BLaER1 treated with 17β-estradiol and CSF1 and Interleukin-3, amounts not matched to agents 10 nM and 100 nM (cell line): ENCODE data around the gene CHRNA4.
A peak's percentile ranks its signal among the peaks of the same experiment; 100 is the strongest.
"Not testable (repeated sequence)": the region's sequence is repeated elsewhere in the genome, so short reads cannot be mapped to it uniquely, and the experiment has no call there.

ENCODE experiments used
- H3K27ac ChIP-seq, 11 experiments: shearing (Covaris generic); formaldehyde crosslinking; 2 replicates each; pipeline ENCODE4 v1.8.1; 2022
- H3K27me3 ChIP-seq, 11 experiments: shearing (Covaris generic); formaldehyde crosslinking; 2 replicates each; pipeline ENCODE4 v1.8.1; 2022
- H3K36me3 ChIP-seq, 11 experiments: shearing (Covaris generic); formaldehyde crosslinking; 2 replicates each; pipeline ENCODE4 v1.8.1; 2022
- H3K4me1 ChIP-seq, 10 experiments: shearing (Covaris generic); formaldehyde crosslinking; 2 replicates each; pipeline ENCODE4 v1.8.1; 2022
- H3K4me2 ChIP-seq, 11 experiments: shearing (Covaris generic); formaldehyde crosslinking; 2 replicates each; pipeline ENCODE4 v1.8.1; 2022
- H3K4me3 ChIP-seq, 10 experiments: shearing (Covaris generic); formaldehyde crosslinking; 2 replicates each; pipeline ENCODE4 v1.8.1; 2022
- H3K9ac ChIP-seq, 11 experiments: shearing (Covaris generic); formaldehyde crosslinking; 2 replicates each; pipeline ENCODE4 v1.8.1; 2022
- H3K9me3 ChIP-seq, 11 experiments: shearing (Covaris generic); formaldehyde crosslinking; replicated peaks in 1 of 11; 2 replicates each; pipeline ENCODE4 v1.8.1; 2022
- H4K20me1 ChIP-seq, 11 experiments: shearing (Covaris generic); formaldehyde crosslinking; 2 replicates each; pipeline ENCODE4 v1.8.1; 2022
- Cebpa-rat ChIP-seq, 11 experiments: shearing (Covaris generic); IDR thresholded peaks; 2 replicates each; pipeline ENCODE4 v1.8.1; 2022

Gene CHRNA4

DNA sequence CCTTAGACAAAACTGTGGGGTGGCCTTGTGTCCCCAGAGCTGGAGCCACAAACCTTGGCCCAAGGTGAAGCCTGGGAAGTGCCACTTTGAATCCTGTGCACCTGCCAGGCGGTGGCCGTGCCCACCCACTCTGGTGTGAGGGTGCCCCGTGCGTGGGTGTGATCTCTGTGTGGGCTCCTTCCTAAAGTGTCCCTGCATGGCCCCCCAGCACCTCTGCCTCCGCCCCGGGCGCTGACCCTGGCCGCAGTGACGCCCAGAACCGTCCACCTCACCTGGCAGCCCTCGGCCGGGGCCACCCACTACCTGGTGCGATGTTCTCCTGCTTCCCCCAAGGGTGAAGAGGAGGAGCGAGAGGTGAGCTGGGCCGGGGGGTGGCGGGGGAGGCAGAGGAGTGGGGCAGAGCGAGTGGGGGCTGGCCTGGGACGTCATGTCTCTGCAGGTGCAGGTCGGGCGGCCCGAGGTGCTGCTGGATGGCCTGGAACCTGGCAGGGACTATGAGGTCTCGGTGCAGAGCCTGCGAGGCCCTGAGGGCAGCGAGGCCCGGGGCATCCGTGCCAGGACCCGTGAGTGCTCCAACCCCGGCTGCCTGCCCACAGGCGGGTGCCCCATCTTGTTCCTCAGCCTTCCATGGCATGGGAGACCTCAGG lies 49.8 kb downstream of the CHRNA4 start:
- H4K20me1 ChIP-seq, result peaks cover 0 to 38% (median 0%) of the 10 kb centered on the region in 11 experiments; a peak in 9 of 22 replicates
- H3K27me3 ChIP-seq, result peaks cover 3 to 24% (median 13%) of the 10 kb centered on the region in 11 experiments; a peak in 15 of 22 replicates
- H3K4me3 ChIP-seq, result no peak overlapping the region
- no peaks in the 10 kb centered on the region for H3K36me3 ChIP-seq
- H3K9ac ChIP-seq, result no peak overlapping the region
- peaks cover 3 to 53% (median 29%) of the 10 kb centered on the region in 10 experiments; a peak in 17 of 20 replicates for H3K4me1 ChIP-seq
- peak overlapping the region in 7 of 11 experiments; percentile 36 to 62 (median 57); a peak in 12 of 22 replicates for H3K4me2 ChIP-seq
- no peak overlapping the region for H3K27ac ChIP-seq
- no peaks in the 10 kb centered on the region for H3K9me3 ChIP-seq
- no peak for TF ChIP-seq Cebpa-rat (IDR thresholded peaks at IDR 0.05)

DNA sequence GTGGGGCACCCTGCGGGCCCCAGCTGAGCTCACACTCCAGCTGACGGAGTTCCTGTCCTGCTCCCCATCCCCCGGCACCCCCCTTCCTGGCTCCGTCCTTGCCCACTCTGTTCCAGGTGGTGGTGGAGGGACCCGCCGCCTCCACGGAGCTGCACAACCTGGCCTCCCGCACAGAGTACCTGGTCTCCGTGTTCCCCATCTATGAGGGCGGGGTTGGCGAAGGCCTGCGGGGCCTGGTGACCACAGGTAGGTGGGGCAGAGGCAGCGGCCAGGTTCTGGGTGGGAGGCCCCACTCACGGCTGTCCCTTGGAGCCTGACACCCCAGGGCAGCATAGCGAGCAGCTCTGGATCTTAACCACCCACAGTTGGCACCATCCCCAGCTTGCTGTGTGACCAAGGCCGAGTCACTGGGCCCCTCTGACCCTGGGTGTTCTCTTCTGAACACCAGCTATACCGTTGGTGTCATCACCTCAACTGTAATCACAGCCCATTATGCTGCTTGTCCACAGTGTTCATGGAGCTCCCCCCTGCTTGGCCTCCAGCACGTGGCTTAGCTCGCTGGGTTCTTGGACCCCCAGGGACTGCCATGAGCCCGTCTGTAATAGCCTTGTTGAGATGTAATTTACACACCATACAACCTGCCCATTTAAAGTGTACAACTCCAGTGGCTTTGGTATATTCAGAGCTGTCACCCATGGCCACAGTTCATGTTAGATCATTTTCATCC lies 50.7 kb downstream of the CHRNA4 start:
- peak overlapping the region in 5 of 11 experiments; percentile 11 to 61 (median 29); a peak in 7 of 22 replicates for H3K4me2 ChIP-seq
- H3K27me3 ChIP-seq, result peaks cover 5 to 30% (median 20%) of the 10 kb centered on the region in 11 experiments; a peak in 18 of 22 replicates
- H3K4me3 ChIP-seq, result no peak overlapping the region
- peaks cover 6 to 53% (median 29%) of the 10 kb centered on the region in 10 experiments; a peak in 17 of 20 replicates for H3K4me1 ChIP-seq
- no peak overlapping the region for H3K27ac ChIP-seq
- no peak for TF ChIP-seq Cebpa-rat (IDR thresholded peaks at IDR 0.05)
- no peaks in the 10 kb centered on the region for H3K36me3 ChIP-seq
- H3K9me3 ChIP-seq, result no peaks in the 10 kb centered on the region
- peaks cover 0 to 41% (median 0%) of the 10 kb centered on the region in 11 experiments; a peak in 9 of 22 replicates for H4K20me1 ChIP-seq
- H3K9ac ChIP-seq, result no peak overlapping the region

DNA sequence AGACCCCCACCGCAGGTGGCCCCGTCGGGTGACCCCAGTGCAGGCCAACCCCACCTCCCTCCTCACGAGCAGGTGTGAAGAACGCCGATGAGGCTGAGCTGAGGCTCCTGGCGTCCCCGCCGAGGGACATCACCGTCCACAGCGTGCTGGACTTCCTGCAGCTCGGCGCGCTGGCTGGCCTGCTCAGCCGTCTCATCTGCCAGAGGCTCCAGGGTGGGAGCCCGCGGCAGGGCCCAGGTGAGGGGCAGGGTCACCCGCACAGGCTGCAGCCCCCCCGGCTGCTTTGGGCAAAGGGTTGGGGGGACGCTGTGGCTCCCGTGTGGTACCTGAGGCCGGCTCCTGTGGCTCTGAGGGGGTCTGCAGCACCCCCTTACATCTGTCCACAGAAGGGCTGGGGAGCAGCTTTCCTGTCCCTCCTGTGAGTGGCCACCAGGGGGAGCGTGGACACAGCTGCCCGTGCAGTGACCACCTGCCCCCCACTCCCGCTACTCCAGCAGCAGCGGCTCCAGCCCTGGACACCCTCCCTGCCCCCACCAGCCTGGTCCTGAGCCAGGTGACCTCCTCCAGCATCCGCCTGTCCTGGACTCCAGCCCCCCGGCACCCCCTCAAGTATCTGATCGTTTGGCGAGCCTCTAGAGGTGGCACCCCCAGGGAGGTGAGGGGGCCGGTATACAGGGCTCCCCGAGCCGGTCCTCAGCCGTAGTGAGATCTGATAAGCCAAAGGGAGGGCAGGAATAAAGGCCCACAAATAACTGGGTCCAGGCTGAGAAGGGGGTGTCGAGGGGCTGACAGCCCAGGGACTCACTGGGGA lies 51.7 kb downstream of the CHRNA4 start:
- H3K9ac ChIP-seq, result no peak overlapping the region

DNA sequence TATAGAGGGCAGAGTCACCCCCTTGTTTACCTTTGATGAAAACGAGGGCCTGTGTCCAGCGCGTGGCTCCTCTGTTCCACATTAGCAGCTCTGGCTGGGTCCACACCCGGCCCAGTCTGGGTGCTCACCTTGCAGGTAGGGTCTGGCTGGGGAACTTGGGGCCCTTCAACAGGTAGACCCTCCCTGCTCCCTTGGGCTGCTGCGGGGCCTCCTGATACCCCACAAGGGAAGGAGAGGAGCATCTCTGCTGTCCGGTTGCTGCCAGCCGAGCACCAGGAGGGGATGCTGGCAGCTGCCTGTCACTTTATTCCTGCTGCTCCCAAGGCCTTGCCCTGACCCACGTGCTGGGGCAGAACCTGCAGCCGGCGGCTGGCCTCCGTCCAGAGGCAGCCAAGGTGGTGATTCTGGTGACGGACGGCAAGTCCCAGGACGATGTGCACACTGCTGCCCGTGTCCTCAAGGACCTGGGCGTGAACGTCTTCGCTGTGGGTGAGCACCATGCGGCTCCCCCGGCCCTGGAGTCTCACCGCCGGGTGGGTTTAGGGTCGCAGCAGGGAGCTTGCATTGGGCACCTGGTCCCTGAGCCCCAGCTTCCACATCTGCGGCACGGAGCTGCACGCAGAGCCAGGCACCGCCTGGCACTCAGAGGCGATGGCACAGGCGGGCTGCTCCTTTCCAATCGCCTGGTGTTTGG lies 52.8 kb downstream of the CHRNA4 start:
- no peak for TF ChIP-seq Cebpa-rat (IDR thresholded peaks at IDR 0.05)
- Histone ChIP-seq H3K36me3 (no peaks in the 10 kb centered on the region), H3K4me1 (peaks cover 6 to 45% (median 25%) of the 10 kb centered on the region in 10 experiments; a peak in 17 of 20 replicates), H4K20me1 (peaks cover 0 to 49% (median 0%) of the 10 kb centered on the region in 11 experiments; a peak in 10 of 22 replicates), H3K4me2 (no peak overlapping the region), H3K27me3 (peaks cover 10 to 35% (median 25%) of the 10 kb centered on the region in 11 experiments; a peak in 18 of 22 replicates), H3K4me3 (no peak overlapping the region), H3K9ac (no peak overlapping the region), H3K9me3 (no peaks in the 10 kb centered on the region), H3K27ac (no peak overlapping the region)

More for the DNA sequence above, 51.7 kb downstream of the CHRNA4 start:
- no peaks in the 10 kb centered on the region for H3K36me3 ChIP-seq
- no peak overlapping the region for H3K27ac ChIP-seq
- no peak overlapping the region for H3K4me3 ChIP-seq
- no peak for TF ChIP-seq Cebpa-rat (IDR thresholded peaks at IDR 0.05)
- no peaks in the 10 kb centered on the region for H3K9me3 ChIP-seq
- H3K4me2 ChIP-seq, result peak overlapping the region in 1 of 11 experiments; percentile 29; a peak in 1 of 22 replicates
- peaks cover 6 to 53% (median 29%) of the 10 kb centered on the region in 10 experiments; a peak in 17 of 20 replicates for H3K4me1 ChIP-seq
- peaks cover 10 to 35% (median 25%) of the 10 kb centered on the region in 11 experiments; a peak in 18 of 22 replicates for H3K27me3 ChIP-seq
- H4K20me1 ChIP-seq, result peaks cover 0 to 49% (median 0%) of the 10 kb centered on the region in 11 experiments; a peak in 10 of 22 replicates

DNA sequence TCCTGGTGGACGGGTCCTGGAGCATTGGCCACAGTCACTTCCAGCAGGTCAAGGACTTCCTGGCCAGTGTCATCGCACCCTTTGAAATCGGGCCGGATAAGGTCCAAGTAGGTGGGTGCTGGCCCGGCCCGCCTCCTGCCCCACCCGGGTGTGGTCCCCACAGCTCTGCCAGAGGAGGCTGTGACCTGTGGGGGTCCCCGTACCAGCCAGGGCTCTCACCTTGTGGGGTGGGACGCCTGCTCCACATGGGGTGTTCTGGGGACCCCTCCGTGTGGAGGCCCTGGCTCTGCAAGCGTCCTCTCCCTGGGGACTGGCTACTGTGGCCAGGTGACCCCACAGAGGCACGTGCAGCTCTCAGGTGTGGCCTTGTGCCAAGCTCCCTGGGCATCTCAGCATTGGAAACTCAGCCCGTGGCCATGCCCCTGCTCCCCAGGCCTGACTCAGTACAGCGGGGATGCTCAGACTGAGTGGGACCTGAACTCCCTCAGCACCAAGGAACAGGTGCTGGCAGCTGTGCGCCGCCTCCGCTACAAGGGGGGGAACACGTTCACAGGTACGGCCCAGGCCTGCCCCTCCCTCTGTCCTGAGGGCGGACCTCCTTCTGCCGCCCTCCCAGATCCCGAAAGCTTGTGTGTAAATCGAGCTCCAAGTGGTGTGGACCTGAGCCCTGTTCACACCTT lies 53.5 kb downstream of the CHRNA4 start:
- no peak for TF ChIP-seq Cebpa-rat (IDR thresholded peaks at IDR 0.05)
- H3K36me3 ChIP-seq, result no peaks in the 10 kb centered on the region

DNA sequence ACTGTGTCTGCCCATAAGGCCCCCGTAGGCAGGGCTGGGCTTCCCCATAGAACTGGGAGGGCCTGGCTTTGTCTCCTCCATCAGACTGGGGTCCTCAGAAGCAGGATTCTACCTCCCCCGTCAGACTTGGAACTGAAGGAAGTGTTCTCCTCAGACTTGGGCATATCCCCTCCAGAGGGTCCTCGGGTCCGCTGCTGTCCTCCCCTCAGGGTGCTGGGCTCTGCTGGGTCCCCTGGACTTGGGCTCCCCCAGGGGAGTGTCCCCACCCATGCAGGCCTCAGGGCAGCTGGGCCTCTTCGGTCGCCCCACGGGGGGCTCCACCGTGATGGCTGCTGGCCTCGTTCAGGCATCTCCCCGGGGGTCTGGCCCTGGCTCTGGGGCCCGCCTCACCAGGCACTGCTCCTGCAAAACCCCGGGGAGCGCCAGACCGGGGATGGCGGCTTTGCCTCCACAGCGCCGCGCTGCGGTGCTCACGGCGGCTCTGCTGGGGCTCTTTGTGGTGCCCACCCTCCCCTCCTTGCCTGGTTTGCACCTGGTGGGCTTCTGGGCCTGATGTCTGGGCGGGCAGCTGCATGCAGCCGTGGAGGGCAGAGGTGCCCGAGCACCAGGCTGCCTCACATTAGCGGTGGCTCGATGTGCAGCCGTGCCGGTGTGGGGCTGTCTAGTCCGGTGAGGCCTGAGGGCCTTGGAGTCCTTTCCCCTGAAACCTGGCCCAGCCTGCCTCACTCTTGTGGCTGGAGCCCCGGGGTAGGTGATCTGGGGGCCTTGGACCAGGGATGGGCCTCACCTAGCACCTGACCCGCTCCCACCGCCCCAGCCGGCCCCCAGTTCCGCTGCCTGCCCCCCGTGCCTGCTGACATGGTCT lies 54.2 kb downstream of the CHRNA4 start:
- Histone ChIP-seq H3K9ac (0 out of 22 replicates have a peak overlapping the region, but pooled peaks of 1 of the 11 experiments have one; percentile 9), H4K20me1 (peaks cover 0 to 49% (median 0%) of the 10 kb centered on the region in 11 experiments; a peak in 10 of 22 replicates), H3K4me3 (no peak overlapping the region), H3K27me3 (peaks cover 10 to 35% (median 25%) of the 10 kb centered on the region in 11 experiments; a peak in 18 of 22 replicates), H3K27ac (no peak overlapping the region), H3K9me3 (peaks cover 0 to 10% (median 9%) of the 10 kb centered on the region in 11 experiments; a peak in 16 of 22 replicates), H3K4me1 (peaks cover 4 to 31% (median 12%) of the 10 kb centered on the region in 10 experiments; a peak in 16 of 20 replicates), H3K36me3 (no peaks in the 10 kb centered on the region), H3K4me2 (peak overlapping the region in 5 of 11 experiments; percentile 21 to 48 (median 28); a peak in 6 of 22 replicates)
- no peak for TF ChIP-seq Cebpa-rat (IDR thresholded peaks at IDR 0.05)

More for the DNA sequence above, 53.5 kb downstream of the CHRNA4 start:
- Histone ChIP-seq H3K4me1 (peaks cover 6 to 39% (median 19%) of the 10 kb centered on the region in 10 experiments; a peak in 17 of 20 replicates), H3K9ac (no peak overlapping the region), H3K27ac (no peak overlapping the region), H3K9me3 (peaks cover 0 to 2% (median 1%) of the 10 kb centered on the region in 11 experiments; a peak in 4 of 22 replicates), H3K4me2 (no peak overlapping the region), H3K4me3 (no peak overlapping the region), H4K20me1 (peaks cover 0 to 49% (median 0%) of the 10 kb centered on the region in 11 experiments; a peak in 10 of 22 replicates), H3K27me3 (peaks cover 10 to 35% (median 25%) of the 10 kb centered on the region in 11 experiments; a peak in 18 of 22 replicates)

DNA sequence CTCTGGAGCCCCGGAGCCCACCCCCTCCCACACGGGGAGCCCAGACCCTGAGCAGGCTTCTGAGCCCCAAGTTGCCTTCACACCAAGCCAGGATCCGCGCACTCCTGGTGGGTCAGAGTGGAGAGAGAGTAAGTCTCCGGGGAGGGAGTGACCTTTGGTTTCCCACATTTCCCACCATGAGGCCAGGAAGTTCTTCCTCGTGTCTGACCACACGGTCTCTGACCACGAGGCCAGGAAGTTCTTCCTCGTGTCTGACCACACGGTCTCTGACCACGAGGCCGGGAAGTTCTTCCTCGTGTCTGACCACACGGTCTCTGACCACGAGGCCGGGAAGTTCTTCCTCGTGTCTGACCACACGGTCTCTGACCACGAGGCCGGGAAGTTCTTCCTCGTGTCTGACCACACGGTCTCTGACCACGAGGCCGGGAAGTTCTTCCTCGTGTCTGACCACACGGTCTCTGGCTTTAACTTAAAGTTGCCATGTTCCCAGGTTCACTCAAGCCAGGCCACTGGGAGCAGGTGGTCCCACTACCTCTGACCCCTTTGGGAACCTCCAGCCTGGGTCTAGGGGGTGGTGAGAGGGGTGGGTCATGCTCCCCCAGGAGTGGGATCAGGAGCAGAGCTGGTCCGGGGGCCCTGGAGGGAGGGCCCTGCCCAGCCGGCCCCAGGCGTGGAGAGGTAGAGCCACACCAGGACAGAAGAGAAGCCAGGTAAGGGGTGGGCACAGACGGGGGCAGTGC lies 55.0 kb downstream of the CHRNA4 start:
- H3K4me3 ChIP-seq, H3K27ac ChIP-seq, H3K36me3 ChIP-seq, H3K9ac ChIP-seq: not testable (repeated sequence)
- Histone ChIP-seq H3K9me3 (peaks cover 6 to 18% (median 17%) of the 10 kb centered on the region in 11 experiments), H3K27me3 (peaks cover 10 to 35% (median 25%) of the 10 kb centered on the region in 11 experiments; a peak in 18 of 22 replicates), H3K4me1 (peaks cover 0 to 23% (median 10%) of the 10 kb centered on the region in 10 experiments; a peak in 12 of 20 replicates), H3K4me2 (peak overlapping the region in 1 of 11 experiments; percentile 30; a peak in 1 of 22 replicates), H4K20me1 (peaks cover 0 to 49% (median 0%) of the 10 kb centered on the region in 11 experiments; a peak in 10 of 22 replicates)
